GM23338 (cell line): ENCODE measurements around the gene PCSK6.

Experiments
- CREB1 ChIP-seq: fragments of 250-450 bp; sonication (Bioruptor Pico); IDR thresholded peaks from 2 replicates; pipeline ENCODE4 v1.5.0; 2020; ENCODE audit warnings: low read depth, mild to moderate bottlenecking, moderate library complexity
- CTCF ChIP-seq, 2 experiments: fragments of 200-600 bp in 1 of 2; sonication (generic) in 1 of 2; conservative IDR thresholded peaks; 2 replicates each; pipeline versions ENCODE4 v1.5.1 to v1.6.1; 2016 to 2017; ENCODE audit warnings: antibody characterized with exemption in 2 of 2, low read depth in 2 of 2, mild to moderate bottlenecking in 2 of 2, moderate library complexity in 1 of 2
- ETS1 ChIP-seq: IDR thresholded peaks from 2 replicates; pipeline ENCODE4 v1.6.1; 2016; ENCODE audit warnings: antibody characterized with exemption
- EZH2 ChIP-seq: fragments of 200-600 bp; sonication (generic); IDR thresholded peaks from one replicate; pipeline ENCODE4 v1.8.0; 2017; ENCODE audit warnings: antibody characterized with exemption, mild to moderate bottlenecking, low read depth; ENCODE audit not compliant: unreplicated experiment
- EZH2phosphoT487 ChIP-seq: fragments of 200-600 bp; sonication (generic); IDR thresholded peaks from one replicate; pipeline ENCODE4 v1.8.1; 2018; ENCODE audit warnings: antibody characterized with exemption; ENCODE audit not compliant: unreplicated experiment
- JUNB ChIP-seq: IDR thresholded peaks from one replicate; pipeline ENCODE4 v1.6.1; 2016; ENCODE audit warnings: antibody characterized with exemption; ENCODE audit not compliant: unreplicated experiment
- POLR2AphosphoS5 ChIP-seq: IDR thresholded peaks from 2 replicates; pipeline ENCODE4 v1.6.1; 2016; ENCODE audit warnings: antibody characterized with exemption, low read depth
- ZNF114 ChIP-seq: fragments of 250-450 bp; sonication (Bioruptor Pico); IDR thresholded peaks from 2 replicates; pipeline ENCODE4 v1.5.0; 2020; ENCODE audit warnings: mild to moderate bottlenecking, moderate library complexity
- ZNF331 ChIP-seq: fragments of 250-450 bp; sonication (Bioruptor Pico); IDR thresholded peaks from 2 replicates; pipeline ENCODE4 v1.5.0; 2020; ENCODE audit warnings: low read depth, mild to moderate bottlenecking, moderate library complexity
- TF ChIP-seq, protein P1 (sequence below): IDR thresholded peaks from one replicate; pipeline ENCODE4 v1.6.1; 2018; ENCODE audit warnings: antibody characterized with exemption; ENCODE audit not compliant: unreplicated experiment

GRCh38 chr15:101303408-101303807, 186.1 kb downstream of the PCSK6 start:
- TF ChIP-seq CTCF (conservative IDR thresholded peaks at IDR 0.05; ENCODE audit: low read depth in 2 of 2): no peak
- TF ChIP-seq, protein P1, sequence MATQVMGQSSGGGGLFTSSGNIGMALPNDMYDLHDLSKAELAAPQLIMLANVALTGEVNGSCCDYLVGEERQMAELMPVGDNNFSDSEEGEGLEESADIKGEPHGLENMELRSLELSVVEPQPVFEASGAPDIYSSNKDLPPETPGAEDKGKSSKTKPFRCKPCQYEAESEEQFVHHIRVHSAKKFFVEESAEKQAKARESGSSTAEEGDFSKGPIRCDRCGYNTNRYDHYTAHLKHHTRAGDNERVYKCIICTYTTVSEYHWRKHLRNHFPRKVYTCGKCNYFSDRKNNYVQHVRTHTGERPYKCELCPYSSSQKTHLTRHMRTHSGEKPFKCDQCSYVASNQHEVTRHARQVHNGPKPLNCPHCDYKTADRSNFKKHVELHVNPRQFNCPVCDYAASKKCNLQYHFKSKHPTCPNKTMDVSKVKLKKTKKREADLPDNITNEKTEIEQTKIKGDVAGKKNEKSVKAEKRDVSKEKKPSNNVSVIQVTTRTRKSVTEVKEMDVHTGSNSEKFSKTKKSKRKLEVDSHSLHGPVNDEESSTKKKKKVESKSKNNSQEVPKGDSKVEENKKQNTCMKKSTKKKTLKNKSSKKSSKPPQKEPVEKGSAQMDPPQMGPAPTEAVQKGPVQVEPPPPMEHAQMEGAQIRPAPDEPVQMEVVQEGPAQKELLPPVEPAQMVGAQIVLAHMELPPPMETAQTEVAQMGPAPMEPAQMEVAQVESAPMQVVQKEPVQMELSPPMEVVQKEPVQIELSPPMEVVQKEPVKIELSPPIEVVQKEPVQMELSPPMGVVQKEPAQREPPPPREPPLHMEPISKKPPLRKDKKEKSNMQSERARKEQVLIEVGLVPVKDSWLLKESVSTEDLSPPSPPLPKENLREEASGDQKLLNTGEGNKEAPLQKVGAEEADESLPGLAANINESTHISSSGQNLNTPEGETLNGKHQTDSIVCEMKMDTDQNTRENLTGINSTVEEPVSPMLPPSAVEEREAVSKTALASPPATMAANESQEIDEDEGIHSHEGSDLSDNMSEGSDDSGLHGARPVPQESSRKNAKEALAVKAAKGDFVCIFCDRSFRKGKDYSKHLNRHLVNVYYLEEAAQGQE: no peak
- no peak for TF ChIP-seq EZH2phosphoT487
- no peak for TF ChIP-seq EZH2
- no peak for TF ChIP-seq POLR2AphosphoS5
- TF ChIP-seq ZNF114: no peak
- no peak for TF ChIP-seq CREB1 (CRISPR knock-in tag)
- TF ChIP-seq ETS1: no peak
- TF ChIP-seq JUNB: no peak
- no peak for TF ChIP-seq ZNF331
